Subcutaneous abdominal adipose tissue (tissue), 5 donors: ENCODE results near the gene CYBA.

Experiments
- H3K27ac ChIP-seq: one replicate; pipeline ENCODE4 v1.7.0; 2013; ENCODE audit warnings: low read depth, mild to moderate bottlenecking, inconsistent platforms, low read length, moderate library complexity
- H3K27me3 ChIP-seq, 5 donors: one replicate each; pipeline ENCODE4 v1.7.0; 2013; ENCODE audit warnings: low read length in 5 of 5, inconsistent platforms in 1 of 5; ENCODE audit not compliant: control insufficient read depth in 5 of 5, insufficient read depth in 4 of 5
- H3K36me3 ChIP-seq, 5 donors: one replicate each; pipeline ENCODE4 v1.7.0; 2013; ENCODE audit warnings: low read length in 5 of 5; ENCODE audit not compliant: control insufficient read depth in 5 of 5, insufficient read depth in 5 of 5
- H3K4me1 ChIP-seq, 5 donors: one replicate each; pipeline ENCODE4 v1.7.0; 2013; ENCODE audit warnings: low read length in 5 of 5, mild to moderate bottlenecking in 3 of 5, moderate library complexity in 1 of 5; ENCODE audit not compliant: control insufficient read depth in 5 of 5, insufficient read depth in 5 of 5
- H3K4me3 ChIP-seq, 5 donors: one replicate each; pipeline ENCODE4 v1.7.0; 2013; ENCODE audit warnings: low read length in 5 of 5, low read depth in 1 of 5
- H3K9ac ChIP-seq, 5 donors: one replicate each; pipeline ENCODE4 v1.7.0; 2013; ENCODE audit warnings: low read length in 5 of 5, mild to moderate bottlenecking in 4 of 5, moderate library complexity in 3 of 5
- H3K9me3 ChIP-seq, 5 donors: one replicate each; pipeline ENCODE4 v1.7.0; 2013; ENCODE audit warnings: low read length in 5 of 5; ENCODE audit not compliant: control insufficient read depth in 5 of 5
- donor health status: healthy.
- donor health status: healthy.
- donor health status: healthy.
- donor health status: healthy.
- donor health status: healthy.

CYBA gene

DNA sequence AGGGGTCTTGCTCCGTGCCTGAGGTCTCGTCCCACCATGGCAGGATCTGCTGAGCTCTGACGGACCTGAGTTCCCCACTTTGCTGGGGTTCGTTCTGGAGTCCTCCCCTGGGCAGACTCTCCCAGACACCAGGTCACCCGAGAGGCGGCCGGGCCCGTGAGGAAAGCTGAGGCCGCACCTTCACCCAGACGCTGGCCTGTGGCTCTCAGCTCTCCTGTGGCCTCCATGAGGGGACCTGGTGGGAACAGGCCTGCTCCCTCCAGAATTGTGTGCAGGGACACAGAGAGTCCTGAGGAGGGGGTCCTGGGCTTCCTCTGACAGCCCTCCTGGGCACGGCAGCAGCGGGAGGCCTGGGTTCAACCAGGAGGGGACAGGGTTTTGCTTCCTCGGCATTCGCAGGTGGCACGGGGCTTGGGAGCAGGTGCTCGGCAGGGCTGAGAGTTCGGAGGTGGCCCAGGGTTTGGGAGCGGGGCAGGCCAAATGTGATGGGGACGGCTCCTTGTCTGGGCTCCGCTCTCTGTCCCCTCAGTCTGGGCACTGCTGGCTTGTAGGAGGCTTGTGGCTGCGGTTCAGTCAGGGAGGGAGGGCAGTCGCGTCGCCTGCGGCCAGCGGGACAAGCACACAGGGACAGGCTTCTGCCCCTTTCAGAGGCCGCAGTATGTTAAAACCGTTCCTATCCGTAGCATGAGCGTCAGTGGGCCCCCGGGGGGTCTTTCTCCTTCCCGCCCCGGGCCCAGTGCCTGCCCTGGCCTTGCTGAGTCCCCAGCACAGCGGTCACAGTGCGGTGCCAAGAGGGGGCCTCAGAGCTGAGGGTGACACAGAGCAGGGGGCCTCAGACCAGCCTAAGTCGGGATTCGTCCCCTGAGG, 43.6 kb upstream of the CYBA start:
- no peak overlapping the region for H3K4me3 ChIP-seq
- no peak overlapping the region for H3K27ac ChIP-seq
- no peak overlapping the region for H3K9ac ChIP-seq
- H3K9me3 ChIP-seq: no peaks in the 10 kb centered on the region
- H3K36me3 ChIP-seq: peaks cover 0 to 41% (median 30%) of the 10 kb centered on the region in 5 donors
- peaks cover 0 to 14% (median 3%) of the 10 kb centered on the region in 5 donors for H3K4me1 ChIP-seq
- H3K27me3 ChIP-seq: peaks cover 9 to 17% (median 15%) of the 10 kb centered on the region in 5 donors

DNA sequence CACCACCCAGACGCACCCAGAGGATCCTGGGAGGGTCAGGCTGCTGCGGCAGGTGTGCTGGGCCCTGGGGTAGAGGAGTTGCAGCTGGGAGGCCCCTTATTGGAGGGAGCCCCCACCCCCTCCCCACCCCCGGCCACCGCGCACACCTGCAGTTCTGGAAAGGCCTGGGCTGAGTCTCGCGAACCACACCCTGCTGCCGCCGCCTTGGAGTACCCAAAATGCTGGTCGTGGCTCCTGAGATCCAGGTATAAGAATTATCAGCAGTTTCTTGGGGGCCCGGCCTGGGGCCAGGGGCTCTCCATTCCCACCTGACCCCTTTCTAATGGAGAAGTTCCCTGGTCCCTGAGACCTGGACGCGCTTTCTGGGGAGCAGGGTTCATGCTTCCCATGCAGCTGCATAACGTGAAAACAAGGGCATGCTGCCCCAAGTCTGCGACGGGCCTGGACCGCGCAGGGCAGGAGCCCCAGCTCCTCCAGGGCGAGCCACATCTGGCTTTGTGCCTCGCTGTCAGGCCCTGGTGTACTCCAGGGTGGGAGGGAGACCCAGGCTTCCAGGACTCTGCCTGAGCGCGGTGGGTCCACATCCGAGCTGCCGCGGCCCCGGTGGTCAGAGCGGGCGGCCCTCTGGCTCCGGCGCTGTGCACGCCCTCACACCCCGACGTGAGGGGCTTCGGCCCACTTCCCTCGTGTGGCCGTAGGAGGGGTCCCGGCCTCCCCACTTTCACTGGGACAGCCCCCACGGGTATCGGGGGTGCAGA, 42.7 kb upstream of the CYBA start:
- Histone ChIP-seq H3K36me3 (peaks cover 0 to 33% (median 28%) of the 10 kb centered on the region in 5 donors), H3K9ac (no peak overlapping the region), H3K4me1 (peaks cover 0 to 12% (median 3%) of the 10 kb centered on the region in 5 donors), H3K9me3 (no peaks in the 10 kb centered on the region), H3K27ac (no peak overlapping the region), H3K4me3 (no peak overlapping the region), H3K27me3 (peaks cover 10 to 25% (median 15%) of the 10 kb centered on the region in 5 donors)

DNA sequence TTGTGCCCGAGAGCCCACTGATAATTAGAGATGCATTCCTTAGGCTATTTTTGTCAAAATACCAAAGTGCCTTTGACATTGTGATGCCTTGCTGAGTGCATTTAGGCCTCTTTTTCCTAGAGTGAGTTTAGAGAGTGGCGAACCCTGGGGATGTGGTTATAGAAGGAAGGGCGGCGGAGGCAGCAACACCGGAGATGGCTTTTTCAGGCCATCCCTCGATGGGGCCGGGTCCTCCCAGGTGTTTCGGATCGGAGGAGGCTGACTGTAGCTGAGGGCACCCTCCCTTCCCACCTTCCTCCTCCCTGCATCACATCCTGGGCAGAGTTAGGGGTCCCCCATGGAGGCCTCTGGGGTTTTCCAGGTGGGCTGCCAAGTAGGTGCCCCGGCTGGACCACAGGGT, 42.0 kb upstream of the CYBA start:
- Histone ChIP-seq H3K27ac (no peak overlapping the region), H3K4me1 (peaks cover 0 to 12% (median 3%) of the 10 kb centered on the region in 5 donors), H3K36me3 (peaks cover 0 to 25% (median 20%) of the 10 kb centered on the region in 5 donors), H3K27me3 (peaks cover 15 to 31% (median 17%) of the 10 kb centered on the region in 5 donors), H3K9me3 (no peaks in the 10 kb centered on the region), H3K4me3 (no peak overlapping the region), H3K9ac (no peak overlapping the region)

DNA sequence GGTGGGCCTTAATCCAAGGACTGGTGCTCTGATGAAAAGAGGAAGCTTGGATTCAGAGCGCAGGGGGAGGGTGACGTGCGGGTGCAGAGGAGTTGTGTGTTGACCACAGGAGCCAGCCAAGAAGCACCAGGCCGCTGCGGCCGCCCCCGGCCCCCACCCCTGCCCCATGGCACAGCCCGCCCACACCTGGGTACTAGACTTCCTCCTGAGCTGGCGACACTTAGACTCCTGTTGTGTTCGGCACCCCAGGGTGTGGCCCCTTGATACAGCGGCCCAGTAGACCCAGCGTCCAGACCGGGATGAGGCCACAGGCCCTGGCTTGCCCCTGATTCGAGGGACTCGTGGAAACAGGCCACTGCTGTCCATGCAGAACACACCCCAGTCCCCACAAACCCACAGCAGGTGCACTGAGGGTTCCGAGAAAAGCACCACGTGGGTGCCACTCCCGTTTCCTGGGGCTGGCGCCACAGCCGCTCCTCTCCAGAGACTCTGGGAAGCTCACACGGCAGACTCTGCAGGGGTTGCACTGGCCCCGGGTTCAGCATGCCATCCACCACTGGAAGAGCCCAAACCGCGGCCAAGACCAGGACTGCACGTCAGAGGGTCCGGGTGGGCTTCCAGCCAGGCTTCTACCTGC, 41.2 kb upstream of the CYBA start:
- peaks cover 0 to 13% (median 3%) of the 10 kb centered on the region in 5 donors for H3K4me1 ChIP-seq
- no peak overlapping the region for H3K4me3 ChIP-seq
- no peak overlapping the region for H3K27ac ChIP-seq
- H3K27me3 ChIP-seq: peaks cover 17 to 31% (median 23%) of the 10 kb centered on the region in 5 donors
- peaks cover 0 to 17% (median 12%) of the 10 kb centered on the region in 5 donors for H3K36me3 ChIP-seq
- no peaks in the 10 kb centered on the region for H3K9me3 ChIP-seq
- H3K9ac ChIP-seq: peak overlapping the region in 1 of 5 donors; percentile 30

DNA sequence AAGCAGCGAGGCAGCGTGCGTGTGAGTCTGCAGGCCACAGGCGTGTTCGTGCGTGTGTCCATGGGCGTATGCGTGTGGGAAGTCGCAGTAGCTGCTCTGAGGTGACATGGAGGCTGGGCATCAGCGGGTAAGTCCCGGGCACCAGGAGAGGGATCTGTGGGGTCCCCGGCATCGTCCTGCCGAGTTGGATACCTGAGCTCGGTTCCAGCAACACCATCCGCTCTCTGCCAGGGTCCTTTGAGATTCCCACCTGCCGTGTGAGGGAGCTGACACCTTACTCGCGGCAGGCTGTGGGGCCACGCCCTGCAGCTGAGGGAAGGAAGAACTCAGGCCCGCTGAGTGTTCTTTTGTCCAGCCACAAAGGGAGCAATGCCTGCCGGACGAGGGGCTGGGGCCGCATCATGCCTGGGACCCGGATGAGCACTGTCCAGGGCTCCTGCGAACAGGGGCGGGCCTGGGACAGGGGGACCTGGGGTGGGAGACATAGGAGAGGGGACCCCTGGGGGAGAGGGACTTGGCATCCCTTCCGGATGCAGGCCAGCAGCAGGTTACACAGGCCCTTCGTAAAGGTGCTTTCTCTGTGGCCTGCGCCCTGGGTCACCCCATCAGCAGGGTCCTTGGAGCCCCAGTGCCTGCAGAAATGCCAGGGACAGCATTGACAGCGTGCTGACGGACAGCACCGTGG, 40.4 kb upstream of the CYBA start:
- Histone ChIP-seq H3K27me3 (peaks cover 17 to 31% (median 24%) of the 10 kb centered on the region in 5 donors), H3K27ac (no peak overlapping the region), H3K4me1 (peaks cover 0 to 21% (median 11%) of the 10 kb centered on the region in 5 donors), H3K9me3 (no peaks in the 10 kb centered on the region), H3K4me3 (no peak overlapping the region), H3K9ac (no peak overlapping the region), H3K36me3 (peaks cover 0 to 10% (median 6%) of the 10 kb centered on the region in 5 donors)

DNA sequence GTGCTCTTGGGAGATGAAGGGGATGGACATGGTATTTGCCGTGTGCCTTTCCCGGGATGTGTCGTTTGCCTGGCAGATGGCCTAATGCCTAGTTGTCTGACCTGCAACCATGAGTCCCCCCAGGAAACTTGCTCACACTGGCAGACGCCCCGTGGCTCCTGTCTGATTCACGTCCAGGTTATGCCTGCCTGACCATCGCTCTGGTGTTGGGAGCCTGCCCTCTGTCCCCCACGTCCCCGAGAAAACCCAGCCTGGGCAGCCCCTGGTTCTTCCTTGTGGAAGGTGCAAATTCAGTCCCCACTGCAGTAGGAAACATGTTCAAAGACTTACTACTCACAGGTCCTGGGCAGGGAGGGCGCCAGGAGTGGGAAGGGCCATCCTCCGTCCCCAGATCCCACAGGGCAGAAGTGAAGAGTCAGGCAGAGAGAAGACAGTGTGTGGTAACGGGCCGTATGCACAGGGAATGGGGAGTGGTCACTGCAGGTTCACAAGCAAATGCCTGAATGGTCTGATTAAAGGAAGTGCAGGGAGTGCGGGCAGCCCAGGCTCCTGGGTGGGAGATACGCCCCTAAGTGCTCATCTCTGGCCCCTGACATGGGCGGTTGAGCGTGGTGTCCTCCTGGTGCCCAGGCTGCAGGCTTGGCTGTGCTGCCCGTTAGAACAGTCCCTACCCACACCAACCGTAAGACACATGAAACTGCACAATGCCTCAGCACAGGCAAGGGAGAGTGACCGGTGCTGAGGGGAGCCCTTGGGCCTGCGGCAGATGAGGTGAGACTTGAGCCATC, 39.7 kb upstream of the CYBA start:
- no peaks in the 10 kb centered on the region for H3K9me3 ChIP-seq
- H3K27ac ChIP-seq: no peak overlapping the region
- H3K4me1 ChIP-seq: peaks cover 0 to 29% (median 18%) of the 10 kb centered on the region in 5 donors
- H3K4me3 ChIP-seq: no peak overlapping the region
- peaks cover 19 to 34% (median 28%) of the 10 kb centered on the region in 5 donors for H3K27me3 ChIP-seq
- H3K9ac ChIP-seq: no peak overlapping the region
- H3K36me3 ChIP-seq: peaks cover 0 to 3% (median 0%) of the 10 kb centered on the region in 5 donors

DNA sequence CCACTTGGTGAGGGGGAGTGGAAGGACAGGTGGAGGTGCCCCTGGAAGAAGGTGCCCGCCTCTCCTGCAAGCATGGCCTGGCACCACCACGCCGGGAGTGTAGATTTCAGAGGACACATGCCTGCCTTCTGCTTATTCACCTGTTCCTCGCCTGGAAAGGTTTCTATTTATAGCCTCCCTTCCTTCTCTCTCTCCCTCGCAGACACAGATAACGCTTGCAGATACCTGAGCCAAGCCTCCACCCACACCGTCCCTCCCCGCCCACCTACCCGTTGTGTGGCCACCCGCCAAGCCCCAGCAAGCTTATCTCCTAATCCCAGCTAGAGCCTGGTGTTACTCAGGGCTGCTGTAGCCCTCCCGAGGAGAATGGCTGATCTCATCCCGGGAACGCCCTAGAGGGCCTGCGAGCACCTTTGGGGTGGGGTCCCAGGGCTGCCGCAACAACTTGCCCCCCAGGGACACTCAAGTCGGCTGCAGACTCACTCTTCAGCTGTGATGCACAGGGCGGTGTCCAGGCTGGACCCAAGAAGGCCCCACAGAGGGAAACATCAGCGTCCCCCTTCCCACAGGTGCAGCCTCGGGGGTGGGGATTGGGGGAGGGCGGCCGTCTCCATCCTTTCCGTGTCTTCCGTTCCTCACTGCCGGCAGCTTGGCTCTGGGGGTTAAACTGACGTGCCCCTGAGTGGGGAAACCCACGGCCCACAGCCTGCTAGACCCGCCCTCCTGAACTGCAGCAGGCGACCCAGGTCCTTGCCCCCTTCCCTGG, 37.3 kb upstream of the CYBA start:
- Histone ChIP-seq H3K4me1 (peaks cover 0 to 38% (median 26%) of the 10 kb centered on the region in 5 donors), H3K9ac (no peak overlapping the region), H3K27me3 (peaks cover 19 to 53% (median 39%) of the 10 kb centered on the region in 5 donors), H3K9me3 (no peaks in the 10 kb centered on the region), H3K4me3 (no peak overlapping the region), H3K27ac (no peak overlapping the region), H3K36me3 (no peaks in the 10 kb centered on the region)

DNA sequence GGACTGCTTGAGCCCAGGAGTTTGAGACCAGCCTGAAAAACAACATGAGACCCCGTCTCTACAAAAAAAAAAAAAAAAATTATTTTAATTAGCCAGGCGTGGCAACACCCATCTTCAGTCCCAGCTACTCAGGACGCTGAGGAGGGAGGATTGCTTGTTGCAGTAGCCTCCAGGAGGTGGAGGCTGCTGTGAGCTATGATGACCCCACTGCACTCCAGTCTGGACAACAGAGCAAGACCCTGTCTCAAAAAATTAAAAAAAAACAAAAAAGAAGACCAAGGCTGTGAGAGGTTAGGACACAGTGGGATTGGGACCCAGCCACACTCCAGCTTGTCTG, 36.8 kb upstream of the CYBA start:
- Histone ChIP-seq H3K27me3 (peaks cover 19 to 53% (median 39%) of the 10 kb centered on the region in 5 donors), H3K4me3 (no peak overlapping the region), H3K27ac (no peak overlapping the region), H3K4me1 (peaks cover 0 to 38% (median 26%) of the 10 kb centered on the region in 5 donors), H3K36me3 (no peaks in the 10 kb centered on the region), H3K9me3 (no peaks in the 10 kb centered on the region), H3K9ac (no peak overlapping the region)
